HepG2 (cell line): ENCODE measurements around the gene MTO1. TPM values are rescaled to one million over a fixed set of nuclear protein-coding genes. Genes with fewer than 3 reads are reported as not detected.

Source experiments
- CAMTA2 ChIP-seq: sonication (generic); formaldehyde crosslinking; IDR thresholded peaks from 2 replicates; pipeline ENCODE4 v1.4.0; 2020; ENCODE audit warnings: mild to moderate bottlenecking, missing genetic modification reagents, borderline replicate concordance
- FOXA3 ChIP-seq: IDR thresholded peaks from 2 replicates; pipeline ENCODE4 v1.6.1; 2016; ENCODE audit warnings: missing genetic modification reagents, missing compliant biosample characterization
- HOXA9 ChIP-seq: sonication (generic); formaldehyde crosslinking; IDR thresholded peaks from 2 replicates; pipeline ENCODE4 v1.8.1; 2022; ENCODE audit warnings: missing genetic modification reagents, mild to moderate bottlenecking, moderate library complexity, borderline replicate concordance
- MIER2 ChIP-seq: IDR thresholded peaks from 2 replicates; pipeline ENCODE4 v1.6.1; 2016; ENCODE audit warnings: missing biosample characterization, missing genetic modification reagents
- MTF1 ChIP-seq: sonication (generic); formaldehyde crosslinking; IDR thresholded peaks from 2 replicates; pipeline ENCODE4 v1.5.0; 2020; ENCODE audit warnings: missing genetic modification reagents
- NBN ChIP-seq: fragments of 450-650 bp; conservative IDR thresholded peaks from 2 replicates; pipeline ENCODE4 v1.6.1; 2017
- PAXIP1 ChIP-seq: sonication (generic); formaldehyde crosslinking; conservative IDR thresholded peaks from 2 replicates; pipeline ENCODE4 v1.4.0; 2020; ENCODE audit warnings: mild to moderate bottlenecking, missing genetic modification reagents, moderate library complexity
- RBM39 ChIP-seq: fragments of 200-400 bp; formaldehyde crosslinking; IDR thresholded peaks from one replicate; pipeline ENCODE4 v1.6.1; 2018; ENCODE audit warnings: antibody characterized with exemption, mild to moderate bottlenecking, low read depth, low read length; ENCODE audit not compliant: poor library complexity, severe bottlenecking
- SIX4 ChIP-seq: sonication (generic); formaldehyde crosslinking; IDR thresholded peaks from 2 replicates; pipeline ENCODE4 v1.4.0; 2020; ENCODE audit warnings: missing genetic modification reagents
- THRA ChIP-seq: sonication (generic); formaldehyde crosslinking; IDR thresholded peaks from 2 replicates; pipeline ENCODE4 v1.4.0; 2020; ENCODE audit warnings: missing genetic modification reagents, borderline replicate concordance
- ZFYVE20 ChIP-seq: sonication (generic); formaldehyde crosslinking; IDR thresholded peaks from 2 replicates; pipeline ENCODE4 v1.8.0; 2023; ENCODE audit warnings: low read depth, mild to moderate bottlenecking, moderate library complexity, missing genetic modification reagents, borderline replicate concordance
- ZNF142 ChIP-seq: sonication (generic); formaldehyde crosslinking; IDR thresholded peaks from 2 replicates; pipeline ENCODE4 v1.4.0; 2020; ENCODE audit warnings: missing genetic modification reagents
- ZNF253 ChIP-seq: sonication (generic); formaldehyde crosslinking; IDR thresholded peaks from 2 replicates; pipeline ENCODE4 v1.8.0; 2022; ENCODE audit warnings: mild to moderate bottlenecking, missing genetic modification reagents, borderline replicate concordance
- ZNF30 ChIP-seq: sonication (generic); formaldehyde crosslinking; IDR thresholded peaks from 2 replicates; pipeline ENCODE4 v1.5.0; 2020; ENCODE audit warnings: mild to moderate bottlenecking, missing genetic modification reagents
- ZNF616 ChIP-seq: sonication (generic); formaldehyde crosslinking; IDR thresholded peaks from 2 replicates; pipeline ENCODE4 v1.5.0; 2020; ENCODE audit warnings: low read depth, mild to moderate bottlenecking, missing genetic modification reagents
- ZNF7 ChIP-seq: IDR thresholded peaks from 2 replicates; pipeline ENCODE4 v1.6.1; 2016; ENCODE audit warnings: missing biosample characterization, missing genetic modification reagents
- polyA plus RNA-seq, 8 experiments: library from polyadenylated mRNA; depleted of rRNA in 3 of 8; stranded (reverse) in 7 of 8; unstranded in 1 of 8; fragments of >200 nt; fragmentation: Illumina TruSeq in 4 of 8; extraction: Trizol in 4 of 8; gene quantifications; 2 replicates each; pipeline versions ENCODE4 v1.2.1 to v1.2.3, GENCODE V29; 2011 to 2016; ENCODE audit warnings: low read depth in 4 of 8, missing spikeins in 1 of 8, mixed read lengths in 1 of 8; ENCODE audit not compliant: insufficient read depth in 1 of 8
- total RNA-seq, 5 experiments: library from RNA; depleted of rRNA; stranded (reverse); fragments of >200 nt; fragmentation: Illumina TruSeq; extraction: Trizol; gene quantifications; 2 replicates each; pipeline ENCODE4 v1.2.3, GENCODE V29; 2016; ENCODE audit warnings: low read depth in 1 of 5
- TF ChIP-seq, protein P1 (sequence below): sonication (generic); formaldehyde crosslinking; IDR thresholded peaks from 2 replicates; pipeline ENCODE4 v1.5.0; 2020; ENCODE audit warnings: missing genetic modification reagents

MTO1 gene
- total and polyA plus RNA-seq, 2 of the 13 experiments (the other 11 are each of a cell fraction or from before 2014, with no cell fraction given), result 21.1 to 45.3 TPM

DNA sequence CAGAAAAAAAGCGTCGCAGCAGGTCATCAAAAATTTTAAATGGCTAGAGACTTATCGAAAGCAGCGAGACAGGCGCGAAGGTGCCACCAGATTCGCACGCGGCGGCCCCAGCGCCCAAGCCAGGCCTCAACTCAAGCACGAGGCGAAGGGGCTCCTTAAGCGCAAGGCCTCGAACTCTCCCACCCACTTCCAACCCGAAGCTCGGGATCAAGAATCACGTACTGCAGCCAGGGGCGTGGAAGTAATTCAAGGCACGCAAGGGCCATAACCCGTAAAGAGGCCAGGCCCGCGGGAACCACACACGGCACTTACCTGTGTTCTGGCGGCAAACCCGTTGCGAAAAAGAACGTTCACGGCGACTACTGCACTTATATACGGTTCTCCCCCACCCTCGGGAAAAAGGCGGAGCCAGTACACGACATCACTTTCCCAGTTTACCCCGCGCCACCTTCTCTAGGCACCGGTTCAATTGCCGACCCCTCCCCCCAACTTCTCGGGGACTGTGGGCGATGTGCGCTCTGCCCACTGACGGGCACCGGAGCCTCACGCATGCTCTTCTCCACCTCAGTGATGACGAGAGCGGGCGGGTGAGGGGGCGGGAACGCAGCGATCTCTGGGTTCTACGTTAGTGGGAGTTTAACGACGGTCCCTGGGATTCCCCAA is 59.3 kb downstream of the MTO1 start, which contains the start of gene EEF1A1 (continued):
- peak; percentile 75; the same call in 1 of the 2 replicates for TF ChIP-seq ZNF142 (CRISPR knock-in tag)
- peak; percentile 98 for TF ChIP-seq RBM39
- no peak for TF ChIP-seq ZNF253 (CRISPR knock-in tag)
- TF ChIP-seq, protein P1, sequence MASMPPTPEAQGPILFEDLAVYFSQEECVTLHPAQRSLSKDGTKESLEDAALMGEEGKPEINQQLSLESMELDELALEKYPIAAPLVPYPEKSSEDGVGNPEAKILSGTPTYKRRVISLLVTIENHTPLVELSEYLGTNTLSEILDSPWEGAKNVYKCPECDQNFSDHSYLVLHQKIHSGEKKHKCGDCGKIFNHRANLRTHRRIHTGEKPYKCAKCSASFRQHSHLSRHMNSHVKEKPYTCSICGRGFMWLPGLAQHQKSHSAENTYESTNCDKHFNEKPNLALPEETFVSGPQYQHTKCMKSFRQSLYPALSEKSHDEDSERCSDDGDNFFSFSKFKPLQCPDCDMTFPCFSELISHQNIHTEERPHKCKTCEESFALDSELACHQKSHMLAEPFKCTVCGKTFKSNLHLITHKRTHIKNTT (CRISPR knock-in tag), result no peak
- TF ChIP-seq MIER2, result 0 out of 2 replicates have a peak, but pooled peaks have one; percentile 3
- no peak for TF ChIP-seq ZNF616 (CRISPR knock-in tag)
- no peak; the same call in 1 of the 2 replicates for TF ChIP-seq ZNF30 (CRISPR knock-in tag)
- peak; percentile 74; the same call in 1 of the 2 replicates for TF ChIP-seq SIX4 (CRISPR knock-in tag)
- TF ChIP-seq ZFYVE20 (CRISPR knock-in tag), result no peak
- TF ChIP-seq ZNF7, result 0 out of 2 replicates have a peak, but pooled peaks have one; percentile 11
- TF ChIP-seq CAMTA2 (CRISPR knock-in tag), result no peak
- TF ChIP-seq FOXA3 (CRISPR knock-in tag), result peak; percentile 58
- TF ChIP-seq MTF1 (CRISPR knock-in tag), result peak; percentile 73
- TF ChIP-seq THRA (CRISPR knock-in tag), result peak; percentile 27; the same call in 1 of the 2 replicates
- TF ChIP-seq HOXA9 (CRISPR knock-in tag), result 0 out of 2 replicates have a peak, but pooled peaks have one; percentile 11
- no peak for TF ChIP-seq NBN
- 0 out of 2 replicates have a peak, but pooled peaks have one; percentile 48 for TF ChIP-seq PAXIP1 (CRISPR knock-in tag)
